IMR-90 (cell line): Measurements from ENCODE around the gene C10orf105. TPM values are rescaled to one million over a fixed set of nuclear protein-coding genes. Genes with fewer than 3 reads are reported as not detected.

Source experiments
- ATAC-seq: fragments of 200-7000 bp; cut with Tn5 transposase; 2 replicates; pipeline ENCODE4 v1.9.1; 2020; ENCODE audit warnings: low read depth, mild to moderate bottlenecking, moderate library complexity
- BruUV-seq: library from RNA; stranded (reverse); fragments of 400-500 nt; replicated peaks from 2 replicates; lab custom pipeline; 2021; lab: Mats Ljungman, UMichigan
- CTCF ChIA-PET: fragments of 300-600 bp; formaldehyde crosslinking; extraction: SDS; loops from one replicate; lab custom pipeline; 2021; ENCODE audit warnings: antibody characterized with exemption; lab: Yijun Ruan, JAX
- POLR2A ChIA-PET: fragments of 300-600 bp; sonication (Branson Sonifier 250); formaldehyde crosslinking; loops from one replicate; lab custom pipeline; 2022; ENCODE audit warnings: antibody characterized with exemption; ENCODE audit not compliant: unreplicated experiment; lab: Charles Lee
- DNase-seq: peaks from one replicate; pipeline ENCODE4 v3.0.0; 2013
- H2AFZ ChIP-seq: replicated peaks from 2 replicates; pipeline ENCODE3; 2013; ENCODE audit warnings: low read length, mild to moderate bottlenecking; ENCODE audit not compliant: poor library complexity
- H2AK5ac ChIP-seq: 2 replicates; pipeline ENCODE4 v1.6.1; 2013; ENCODE audit warnings: low read depth, low read length, inconsistent platforms
- H2AK9ac ChIP-seq: replicated peaks from 2 replicates; pipeline ENCODE3; 2013; ENCODE audit warnings: mild to moderate bottlenecking, low read depth, low read length, moderate library complexity; ENCODE audit not compliant: poor library complexity
- H2BK120ac ChIP-seq: 2 replicates; pipeline ENCODE4 v1.6.1; 2013; ENCODE audit warnings: low read depth, low read length, inconsistent platforms
- H2BK15ac ChIP-seq: 3 replicates; pipeline ENCODE4 v1.6.1; 2013; ENCODE audit warnings: low read depth, low read length, inconsistent platforms
- H2BK20ac ChIP-seq: 2 replicates; pipeline ENCODE4 v1.6.1; 2013; ENCODE audit warnings: low read depth, mild to moderate bottlenecking, inconsistent platforms, low read length, moderate library complexity
- H2BK5ac ChIP-seq: 2 replicates; pipeline ENCODE4 v1.6.1; 2013; ENCODE audit warnings: mild to moderate bottlenecking, low read depth, low read length, inconsistent platforms; ENCODE audit not compliant: poor library complexity, severe bottlenecking
- H3K14ac ChIP-seq: replicated peaks from 2 replicates; pipeline ENCODE4 v1.6.1; 2013; ENCODE audit warnings: low read depth, low read length, inconsistent platforms
- H3K18ac ChIP-seq: 2 replicates; pipeline ENCODE4 v1.6.1; 2013; ENCODE audit warnings: low read depth, low read length, control low read depth
- H3K23ac ChIP-seq: 2 replicates; pipeline ENCODE4 v1.6.1; 2013; ENCODE audit warnings: low read depth, low read length, inconsistent platforms
- H3K27ac ChIP-seq: 2 replicates; pipeline ENCODE4 v1.5.1; 2013; ENCODE audit warnings: mild to moderate bottlenecking, control low read depth, low read length; ENCODE audit not compliant: insufficient read depth
- H3K27me3 ChIP-seq: 2 replicates; pipeline ENCODE4 v1.6.1; 2013; ENCODE audit warnings: low read length; ENCODE audit not compliant: control insufficient read depth, insufficient read depth
- H3K36me3 ChIP-seq: 2 replicates; pipeline ENCODE4 v1.6.1; 2013; ENCODE audit warnings: low read length, mixed read lengths; ENCODE audit not compliant: control insufficient read depth, insufficient read depth
- H3K4ac ChIP-seq: 2 replicates; pipeline ENCODE4 v1.6.1; 2013; ENCODE audit warnings: low read depth, low read length, inconsistent platforms
- H3K4me1 ChIP-seq: 2 replicates; pipeline ENCODE4 v1.6.1; 2013; ENCODE audit warnings: low read length, mixed read lengths; ENCODE audit not compliant: control insufficient read depth, insufficient read depth
- H3K4me2 ChIP-seq: 2 replicates; pipeline ENCODE4 v1.6.1; 2013; ENCODE audit warnings: low read depth, mild to moderate bottlenecking, control low read depth, low read length, moderate library complexity
- H3K4me3 ChIP-seq: 2 replicates; pipeline ENCODE4 v1.5.1; 2013; ENCODE audit warnings: low read depth, mild to moderate bottlenecking, control low read depth, low read length, moderate library complexity; ENCODE audit not compliant: insufficient read depth
- H3K56ac ChIP-seq: 2 replicates; pipeline ENCODE4 v1.6.1; 2013; ENCODE audit warnings: low read length, inconsistent platforms; ENCODE audit not compliant: insufficient read depth; ENCODE audit errors: extremely low read depth
- H3K79me1 ChIP-seq, 2 experiments: 2 replicates each; pipeline ENCODE4 v1.6.1; 2013; ENCODE audit warnings: low read length in 2 of 2, inconsistent platforms in 1 of 2, low read depth in 1 of 2
- H3K9ac ChIP-seq: 2 replicates; pipeline ENCODE4 v1.6.1; 2013; ENCODE audit warnings: low read depth, low read length, control low read depth
- H3K9me1 ChIP-seq: 2 replicates; pipeline ENCODE4 v1.6.1; 2013; ENCODE audit warnings: low read length, inconsistent platforms; ENCODE audit not compliant: insufficient read depth
- H3K9me3 ChIP-seq: 2 replicates; pipeline ENCODE4 v1.6.1; 2013; ENCODE audit warnings: low read length; ENCODE audit not compliant: control insufficient read depth, insufficient read depth
- H4K20me1 ChIP-seq: 2 replicates; pipeline ENCODE4 v1.6.1; 2013; ENCODE audit warnings: low read length, inconsistent platforms; ENCODE audit not compliant: insufficient read depth
- H4K5ac ChIP-seq: 2 replicates; pipeline ENCODE4 v1.6.1; 2013; ENCODE audit warnings: mild to moderate bottlenecking, low read depth, low read length, control low read depth
- H4K8ac ChIP-seq, 2 experiments: 2 replicates each; pipeline ENCODE4 v1.6.1; 2013; ENCODE audit warnings: low read depth in 2 of 2, low read length in 2 of 2, control low read depth in 1 of 2, inconsistent platforms in 1 of 2
- H4K91ac ChIP-seq: 2 replicates; pipeline ENCODE4 v1.6.1; 2013; ENCODE audit warnings: low read depth, low read length, inconsistent platforms; ENCODE audit not compliant: insufficient read depth
- FOS ChIP-seq: fragments of 150-350 bp; IDR thresholded peaks from 2 replicates; pipeline ENCODE4 v1.6.1; 2016; ENCODE audit warnings: low read depth, low read length
- MAZ ChIP-seq: IDR thresholded peaks from 2 replicates; pipeline ENCODE4 v1.6.1; 2012; ENCODE audit warnings: low read depth, mild to moderate bottlenecking, low read length, improper control_type of control experiment, moderate library complexity, borderline replicate concordance
- RAD21 ChIP-seq: IDR thresholded peaks from 2 replicates; pipeline ENCODE4 v1.6.1; 2012; ENCODE audit warnings: low read length, improper control_type of control experiment
- RCOR1 ChIP-seq: IDR thresholded peaks from 2 replicates; pipeline ENCODE4 v1.6.1; 2012; ENCODE audit warnings: mild to moderate bottlenecking, low read length, improper control_type of control experiment; ENCODE audit not compliant: insufficient replicate concordance
- RFX5 ChIP-seq: IDR thresholded peaks from 2 replicates; pipeline ENCODE4 v1.8.0; 2012; ENCODE audit warnings: low read depth, mild to moderate bottlenecking, low read length, moderate library complexity
- SMC3 ChIP-seq: fragments of 150-350 bp; IDR thresholded peaks from 2 replicates; pipeline ENCODE4 v1.6.1; 2016; ENCODE audit warnings: low read depth, mild to moderate bottlenecking, antibody characterized with exemption, low read length, moderate library complexity
- WGBS, 2 experiments: methylation state at CpG; one replicate each; pipeline versions ENCODE4 v1.1.5 to v1.1.7; 2013; ENCODE audit warnings: missing lambda C conversion rate in 2 of 2; ENCODE audit not compliant: insufficient read length in 1 of 2; ENCODE audit errors: extremely low coverage in 2 of 2; 5-methylcytosine and 5-hydroxymethylcytosine counted together
- dilution Hi-C: fragments of 300-500 bp; cut with HindIII; formaldehyde crosslinking; loops from one replicate; pipeline ENCODE4 v1.14.3; 2018; ENCODE audit warnings: low sequenced_read_pairs; ENCODE audit not compliant: unreplicated experiment
- in situ Hi-C: fragments of 300-500 bp; cut with MboI; formaldehyde crosslinking; loops from 3 replicates; pipeline ENCODE4 v1.14.3; 2019; ENCODE audit warnings: low sequenced_read_pairs, inconsistent platforms, mixed read lengths
- intact Hi-C: fragments of 100-400 bp; cut with micrococcal nuclease; formaldehyde crosslinking; loops from 2 replicates; pipeline ENCODE4 v1.10.0; 2022
- polyA plus RNA-seq, 3 experiments: library from polyadenylated mRNA; depleted of rRNA; stranded (reverse); fragments of >200 nt; gene quantifications; 2 replicates each; pipeline ENCODE4 v1.2.3, GENCODE V29; 2012; ENCODE audit warnings: low replicate concordance in 1 of 3
- total RNA-seq: library from RNA; depleted of rRNA; stranded (reverse); fragments of >200 nt; gene quantifications from 2 replicates; pipeline ENCODE4 v1.2.3, GENCODE V29; 2012
- TF ChIP-seq, protein P1 (sequence below): conservative IDR thresholded peaks from 2 replicates; pipeline ENCODE4 v1.5.1; 2012; ENCODE audit warnings: mild to moderate bottlenecking, low read depth, low read length, improper control_type of control experiment

C10orf105 gene
- total and polyA plus RNA-seq, 2 of the 4 experiments (the other 2 are of a cell fraction) = under 0.01 TPM; not detected in 1

DNA sequence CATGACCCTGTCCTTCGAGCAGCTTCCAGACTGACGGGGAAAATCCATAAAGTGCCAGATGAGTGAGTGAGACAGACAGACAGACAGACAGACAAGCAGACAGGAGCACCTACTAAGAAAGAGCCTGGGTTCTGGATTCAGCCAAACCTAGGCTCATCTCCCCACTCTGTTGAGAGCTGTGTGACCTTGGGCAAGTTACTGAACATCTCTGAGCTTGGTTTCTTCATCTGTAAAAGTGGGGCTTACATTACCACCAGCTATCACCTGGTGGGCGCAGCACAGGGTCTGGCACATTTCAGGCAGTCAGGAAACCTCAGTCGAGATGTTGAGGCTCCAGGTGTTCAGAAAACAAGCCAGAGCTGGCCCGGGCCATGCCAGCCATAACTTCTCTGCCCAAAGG lies 37.6 kb downstream of the C10orf105 start:
- intact Hi-C loops = no loop called here

More for the DNA sequence above, 37.6 kb downstream of the C10orf105 start:
- WGBS, 2 experiments = 39% methylated on average over 4 of the region's 5 CpGs; no CpG with 5 or more reads in 1 of the 2 experiments
- no peak overlapping the region for H2BK120ac ChIP-seq
- H3K56ac ChIP-seq = no peak overlapping the region
- dilution Hi-C loops (no loop called here), in situ Hi-C loops (no loop called here)
- BruUV-seq = no TSS peak
- H3K27ac ChIP-seq = no peak overlapping the region
- no peaks in the 10 kb centered on the region for H3K9me1 ChIP-seq
- no peak overlapping the region for H3K23ac ChIP-seq
- no peaks in the 10 kb centered on the region for H3K36me3 ChIP-seq
- H3K4me3 ChIP-seq = no peak overlapping the region
- H3K9ac ChIP-seq = no peak overlapping the region
- H2AK5ac ChIP-seq = no peak overlapping the region
- H4K91ac ChIP-seq = no peak overlapping the region
- H2BK20ac ChIP-seq = no peak overlapping the region
- H2BK15ac ChIP-seq = no peak overlapping the region
- H3K27me3 ChIP-seq = peaks cover 71% of the 10 kb centered on the region
- H2AK9ac ChIP-seq = no peak overlapping the region
- no peaks in the 10 kb centered on the region for H3K9me3 ChIP-seq
- DNase-seq = no peak
- no peak overlapping the region for H2AFZ ChIP-seq
- H3K18ac ChIP-seq = no peak overlapping the region
- H4K5ac ChIP-seq = no peak overlapping the region
- TF ChIP-seq, protein P1, sequence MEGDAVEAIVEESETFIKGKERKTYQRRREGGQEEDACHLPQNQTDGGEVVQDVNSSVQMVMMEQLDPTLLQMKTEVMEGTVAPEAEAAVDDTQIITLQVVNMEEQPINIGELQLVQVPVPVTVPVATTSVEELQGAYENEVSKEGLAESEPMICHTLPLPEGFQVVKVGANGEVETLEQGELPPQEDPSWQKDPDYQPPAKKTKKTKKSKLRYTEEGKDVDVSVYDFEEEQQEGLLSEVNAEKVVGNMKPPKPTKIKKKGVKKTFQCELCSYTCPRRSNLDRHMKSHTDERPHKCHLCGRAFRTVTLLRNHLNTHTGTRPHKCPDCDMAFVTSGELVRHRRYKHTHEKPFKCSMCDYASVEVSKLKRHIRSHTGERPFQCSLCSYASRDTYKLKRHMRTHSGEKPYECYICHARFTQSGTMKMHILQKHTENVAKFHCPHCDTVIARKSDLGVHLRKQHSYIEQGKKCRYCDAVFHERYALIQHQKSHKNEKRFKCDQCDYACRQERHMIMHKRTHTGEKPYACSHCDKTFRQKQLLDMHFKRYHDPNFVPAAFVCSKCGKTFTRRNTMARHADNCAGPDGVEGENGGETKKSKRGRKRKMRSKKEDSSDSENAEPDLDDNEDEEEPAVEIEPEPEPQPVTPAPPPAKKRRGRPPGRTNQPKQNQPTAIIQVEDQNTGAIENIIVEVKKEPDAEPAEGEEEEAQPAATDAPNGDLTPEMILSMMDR = no peak
- TF ChIP-seq FOS = no peak
- no peak for TF ChIP-seq SMC3
- no peak for TF ChIP-seq RFX5
- TF ChIP-seq RAD21 = no peak
- no peak for TF ChIP-seq MAZ
- TF ChIP-seq RCOR1 = no peak
- POLR2A ChIA-PET = interaction anchor here (0.6 kb wide), 1 partner anchor 23 kb away, joined by 4 read pairs; no protein-coding TSS in a partner anchor
- H3K79me1 ChIP-seq = no peaks in the 10 kb centered on the region
- H3K4me1 ChIP-seq = no peaks in the 10 kb centered on the region
- no peak overlapping the region for H2BK5ac ChIP-seq
- no peak overlapping the region for H3K4ac ChIP-seq
- H3K4me2 ChIP-seq = no peak overlapping the region
- no peak overlapping the region for H3K14ac ChIP-seq
- no peak overlapping the region for H4K8ac ChIP-seq
- ATAC-seq = no peak
- H4K20me1 ChIP-seq = no peaks in the 10 kb centered on the region
- CTCF ChIA-PET = no interaction called here
